ENCODE measurements around the gene ATG9B.

Gene ATG9B

DNA sequence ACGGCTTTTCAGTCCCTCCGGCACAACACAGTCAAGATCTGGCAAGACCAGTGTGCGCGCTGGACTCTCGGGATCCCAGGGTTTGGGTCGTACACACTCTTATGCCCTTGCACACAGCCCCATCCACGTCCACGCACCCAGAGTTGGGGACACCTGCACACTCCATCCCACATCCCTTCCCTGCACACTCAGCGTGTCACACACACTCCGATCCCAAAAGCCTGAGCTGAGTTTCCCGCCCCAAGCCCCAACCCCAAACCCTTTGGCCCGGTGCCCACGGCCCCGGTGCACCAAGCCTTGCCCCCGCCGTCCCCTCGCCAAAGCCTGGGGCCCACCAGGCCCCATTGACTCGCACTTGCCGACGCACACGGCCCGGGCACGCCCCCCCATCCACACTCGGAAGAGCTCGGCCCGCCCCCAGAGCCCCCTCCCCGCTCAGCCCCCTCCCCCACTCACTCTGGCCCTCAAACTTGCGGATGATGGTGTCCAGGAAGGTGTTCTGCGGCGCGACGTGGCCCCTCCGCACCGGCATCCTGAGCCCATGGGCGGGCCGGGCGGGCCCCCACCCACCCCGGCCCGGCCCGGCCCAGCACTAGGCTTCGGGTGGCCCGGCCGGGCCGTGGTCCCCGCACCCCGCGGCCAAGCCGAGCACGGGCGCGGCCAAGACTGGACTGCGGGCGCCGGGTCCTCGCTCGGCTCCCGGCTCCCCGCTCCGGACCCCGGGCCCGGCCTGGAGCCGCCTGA lies 46.7 kb downstream of the ATG9B start:
- no peak for DNase-seq

DNA sequence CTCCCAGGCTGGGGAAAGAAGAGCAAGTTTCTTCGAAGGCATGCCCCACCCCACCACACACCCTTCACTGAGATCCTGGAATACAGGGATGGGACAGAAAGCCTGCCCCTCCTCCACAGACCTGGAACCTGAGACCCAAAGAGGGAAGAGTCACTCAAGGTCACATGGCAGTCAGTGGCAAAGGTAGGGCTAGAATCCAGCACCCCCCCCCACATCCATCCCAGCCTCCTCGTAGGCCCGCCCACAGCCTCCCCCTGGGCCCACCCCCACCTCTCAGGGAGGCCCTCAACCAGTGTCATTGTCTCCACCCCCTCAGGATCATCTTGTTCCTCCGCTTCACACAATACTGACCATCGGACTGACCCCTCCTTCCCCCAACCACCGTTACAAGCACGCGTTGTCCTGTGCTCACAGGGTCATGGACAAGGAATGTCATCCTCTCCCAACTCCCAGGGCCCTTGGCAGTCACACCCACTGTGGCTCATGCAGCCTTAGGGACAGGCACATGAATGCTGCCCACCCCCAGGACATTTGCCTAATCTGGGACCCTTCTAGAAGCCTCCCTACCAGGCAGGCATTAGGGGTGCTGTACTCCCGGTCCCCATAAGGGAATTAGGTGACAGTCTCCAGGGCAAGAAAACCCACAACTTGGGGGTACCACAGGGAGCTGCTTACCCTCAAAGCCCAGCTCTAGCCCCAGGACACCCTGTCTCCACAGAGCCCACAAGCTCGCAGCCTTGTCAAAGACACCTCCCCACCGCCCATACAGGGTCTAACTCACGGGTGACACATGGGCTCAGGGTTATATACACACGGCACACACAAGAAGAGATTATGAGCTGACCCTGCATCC lies 47.5 kb downstream of the ATG9B start:
- no peak for DNase-seq

DNA sequence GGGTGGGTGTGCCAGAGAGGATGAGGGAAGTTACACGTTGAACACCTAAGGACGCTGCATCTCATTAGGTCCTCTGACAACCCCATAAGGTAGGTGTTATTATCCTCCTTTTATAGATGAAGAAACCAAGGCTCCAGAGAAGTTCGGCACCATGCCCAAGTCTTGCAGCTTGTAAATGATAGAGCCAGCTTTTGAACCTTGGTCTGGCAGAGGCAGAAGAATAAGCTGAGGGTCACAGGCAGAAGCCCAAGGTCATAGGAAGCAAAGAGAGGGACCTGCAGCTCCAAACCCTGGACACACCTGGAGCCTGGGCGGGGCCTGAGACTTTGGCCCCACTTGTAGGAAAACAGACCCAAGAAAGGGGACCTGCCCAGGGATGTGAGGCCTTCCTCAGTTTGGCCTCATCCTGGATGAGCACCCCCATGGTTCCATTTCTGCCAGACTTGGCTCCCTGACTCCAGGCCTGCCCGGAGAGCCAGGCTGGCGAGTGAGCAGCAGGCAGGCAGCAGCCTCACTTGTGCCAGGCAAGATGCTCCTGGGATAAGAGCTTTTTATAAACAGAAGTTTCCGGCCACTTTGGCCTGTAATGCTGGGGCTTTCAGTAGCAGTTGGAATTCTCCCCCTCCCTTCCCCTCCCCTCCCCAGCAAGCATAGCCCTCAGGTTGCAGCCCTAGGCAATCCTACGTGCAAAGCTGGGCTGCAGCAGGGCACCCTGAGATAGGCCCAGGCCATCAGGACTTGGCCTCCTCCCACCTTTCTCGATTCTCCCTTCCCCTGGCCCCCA lies 48.6 kb downstream of the ATG9B start:
- no peak for DNase-seq

DNA sequence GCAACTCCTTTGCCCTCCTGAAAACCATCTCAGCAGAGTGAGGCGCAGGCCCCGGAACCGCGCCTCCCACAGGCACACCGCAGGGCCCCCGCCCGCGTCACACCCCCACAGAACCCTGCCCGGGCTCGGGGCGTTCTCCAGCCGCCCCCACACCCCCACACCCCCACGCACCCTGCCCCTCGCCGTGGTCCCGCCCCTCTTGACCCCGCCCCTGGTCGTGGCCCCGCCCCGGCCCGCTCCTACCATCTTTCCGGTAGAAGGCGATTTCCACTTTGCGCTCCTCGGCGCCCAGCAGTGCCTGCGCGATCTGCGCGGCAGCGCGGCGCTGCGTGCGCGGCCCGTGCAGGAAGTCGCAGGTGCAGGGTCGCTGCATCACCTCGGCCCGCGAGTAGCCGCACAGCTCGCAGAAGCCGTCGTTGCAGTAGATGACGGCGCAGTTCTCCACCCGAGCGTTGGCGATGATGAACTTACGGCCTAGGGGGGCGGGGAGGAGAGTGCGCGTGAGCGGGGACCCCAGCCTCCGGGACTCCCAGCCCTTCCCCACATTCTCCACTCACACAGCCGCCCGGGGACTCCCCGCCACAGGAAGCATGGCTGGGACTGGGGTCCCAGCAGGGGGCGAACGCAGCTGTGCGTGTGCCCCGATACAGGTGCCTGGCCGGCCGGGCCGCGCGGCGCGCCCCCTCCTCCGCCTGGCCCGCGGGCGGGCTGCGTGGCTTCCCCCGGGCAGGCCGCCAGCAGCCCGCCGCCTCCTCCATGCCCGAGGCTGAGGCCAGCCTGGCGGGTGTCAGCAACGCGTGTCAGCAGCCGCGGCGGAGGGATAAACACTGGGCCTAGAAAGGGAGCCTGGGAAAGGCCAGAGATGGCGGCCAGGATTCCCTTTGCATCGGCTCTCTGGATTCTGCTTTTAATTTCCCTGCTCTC lies 49.6 kb downstream of the ATG9B start:
- no peak for DNase-seq

DNA sequence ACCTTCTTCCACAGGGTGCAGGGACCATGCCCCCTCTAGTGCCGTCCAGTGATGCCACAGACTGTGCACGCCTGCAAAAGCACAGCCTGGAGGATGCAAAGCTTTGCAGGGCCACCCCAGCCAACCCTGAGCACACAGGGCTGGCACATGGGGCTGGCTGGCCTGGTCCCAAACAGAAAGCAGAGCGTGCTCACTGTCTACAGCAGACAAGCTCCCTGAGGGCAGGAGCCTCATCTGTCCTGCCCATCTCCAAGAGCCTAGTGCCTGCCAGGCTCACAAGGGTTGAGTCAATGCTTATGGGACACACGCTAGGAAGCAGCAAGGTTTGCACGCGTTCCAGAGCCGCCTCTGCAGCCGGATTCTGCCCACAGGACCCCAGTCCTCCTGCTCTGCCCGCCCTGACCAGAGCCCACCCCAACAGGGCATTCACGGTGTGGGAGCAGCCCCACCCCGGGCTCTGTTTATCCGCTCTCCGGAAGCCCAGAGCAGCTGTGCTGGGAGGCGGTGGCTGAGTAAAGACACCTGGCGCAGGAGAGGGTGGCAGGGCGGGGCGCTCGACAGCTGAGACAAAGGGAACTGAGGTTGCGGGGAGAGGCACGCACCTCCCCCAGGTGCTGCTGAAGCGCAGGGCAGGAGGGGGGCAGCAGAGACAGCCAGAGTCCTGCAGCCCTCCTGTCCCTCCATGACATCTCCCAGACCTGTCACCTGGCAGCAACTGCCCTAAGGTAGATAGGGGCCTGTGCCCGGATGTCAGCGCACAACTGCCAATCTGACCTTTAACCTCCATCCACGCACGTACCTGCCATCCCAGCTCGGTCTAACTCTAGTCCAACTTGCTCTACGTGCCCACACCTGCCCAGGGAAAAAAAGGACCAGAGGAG lies 50.5 kb downstream of the ATG9B start:
- no peak for DNase-seq

DNA sequence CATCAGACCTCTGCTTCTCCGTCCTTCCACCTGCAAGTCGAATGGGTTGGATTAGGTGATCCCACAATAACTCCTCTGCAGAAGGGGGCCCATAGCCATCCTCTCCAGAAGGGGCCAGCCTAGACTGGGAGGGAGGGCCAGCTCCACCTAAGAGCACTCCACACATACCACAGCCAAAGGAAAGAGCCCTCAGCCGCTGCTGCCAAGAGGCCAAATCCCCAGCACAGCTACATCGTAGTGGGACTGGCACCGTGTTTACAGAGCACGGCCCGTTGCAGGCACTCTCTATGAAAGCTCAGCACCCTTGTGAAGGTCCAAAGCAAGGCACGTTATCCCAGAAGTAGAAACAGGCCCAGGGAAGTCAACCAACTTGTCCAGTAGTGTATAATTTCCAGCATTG lies 51.6 kb downstream of the ATG9B start:
- no peak for DNase-seq

DNA sequence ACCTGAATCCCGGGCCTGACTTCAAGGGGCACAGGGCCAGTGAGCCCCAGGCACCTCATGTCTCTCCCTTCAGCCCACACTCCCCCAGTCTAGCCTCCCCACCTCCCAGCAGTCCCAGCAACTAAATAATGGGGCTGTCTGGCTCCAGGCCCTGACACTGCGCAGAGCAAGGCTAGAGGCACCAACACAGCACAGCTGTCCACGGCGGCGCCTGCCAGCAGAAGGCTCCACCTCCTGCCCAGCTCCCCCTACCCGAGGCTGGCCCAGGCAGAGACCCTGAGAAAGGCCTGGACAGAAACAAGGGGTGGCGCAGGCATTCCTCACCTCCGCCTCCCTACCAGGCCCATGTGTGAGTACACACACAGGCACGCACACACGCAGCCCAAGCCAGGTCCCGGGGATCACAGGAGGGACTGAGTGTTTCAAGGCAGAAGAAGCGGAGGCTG lies 52.2 kb downstream of the ATG9B start:
- DNase-seq = no peak

DNA sequence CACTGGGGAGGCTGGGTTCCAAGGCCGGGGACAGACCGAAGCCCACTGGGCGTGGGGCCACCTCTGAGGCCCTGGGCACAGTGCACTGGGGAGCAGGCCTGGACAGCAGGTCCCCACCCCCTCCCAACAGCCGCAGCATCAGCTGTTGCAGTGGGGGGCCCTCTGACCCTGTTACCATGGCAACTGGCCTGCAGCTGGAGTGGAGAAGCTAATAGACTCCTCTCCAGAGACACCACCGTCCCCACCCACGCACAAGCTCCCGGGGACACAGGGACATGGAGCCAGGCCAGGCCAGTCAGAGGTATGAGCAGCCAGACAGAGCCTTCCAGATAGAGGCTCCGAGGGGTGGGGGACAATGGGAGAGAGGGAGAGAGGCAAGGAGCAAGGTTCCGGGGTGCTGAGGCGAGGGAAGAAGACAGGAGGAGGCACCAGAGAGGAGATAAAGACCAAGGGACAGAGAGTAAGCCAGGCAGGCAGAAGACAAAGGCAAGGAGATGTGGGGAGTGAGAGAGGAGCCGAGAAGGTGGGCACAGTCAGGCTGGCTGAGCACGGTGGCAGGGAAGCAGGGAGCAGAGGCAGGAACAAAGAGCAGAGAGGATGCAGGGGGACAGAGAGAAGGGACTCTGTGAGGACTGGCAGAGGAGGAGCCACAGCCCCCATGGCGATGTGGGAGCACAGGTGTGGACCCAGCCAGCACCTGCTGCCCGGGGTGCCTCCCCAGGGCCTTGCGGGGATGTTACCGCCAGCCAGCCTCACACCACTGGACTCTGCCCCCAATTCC lies 52.9 kb downstream of the ATG9B start:
- no peak for DNase-seq

DNA sequence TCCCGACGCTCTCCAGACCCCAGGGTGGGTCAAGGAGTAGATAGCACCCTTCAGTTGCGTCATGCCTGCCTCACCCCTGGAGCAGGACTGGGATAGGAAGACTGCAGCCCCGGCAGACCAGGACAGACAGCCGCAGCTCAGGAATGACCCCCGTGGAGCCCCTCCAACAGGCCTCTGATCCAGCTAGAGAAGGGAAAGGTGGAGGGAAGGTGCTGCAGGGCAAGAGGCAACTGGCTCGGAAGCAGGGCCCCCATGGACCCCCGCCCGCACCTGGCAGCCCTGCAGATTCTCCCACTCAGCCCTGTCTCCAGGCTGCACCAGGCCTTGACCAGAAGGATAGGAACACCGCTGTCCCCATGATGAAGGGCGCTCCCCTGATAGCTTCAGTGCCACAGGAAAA lies 53.9 kb downstream of the ATG9B start:
- no peak for DNase-seq

DNA sequence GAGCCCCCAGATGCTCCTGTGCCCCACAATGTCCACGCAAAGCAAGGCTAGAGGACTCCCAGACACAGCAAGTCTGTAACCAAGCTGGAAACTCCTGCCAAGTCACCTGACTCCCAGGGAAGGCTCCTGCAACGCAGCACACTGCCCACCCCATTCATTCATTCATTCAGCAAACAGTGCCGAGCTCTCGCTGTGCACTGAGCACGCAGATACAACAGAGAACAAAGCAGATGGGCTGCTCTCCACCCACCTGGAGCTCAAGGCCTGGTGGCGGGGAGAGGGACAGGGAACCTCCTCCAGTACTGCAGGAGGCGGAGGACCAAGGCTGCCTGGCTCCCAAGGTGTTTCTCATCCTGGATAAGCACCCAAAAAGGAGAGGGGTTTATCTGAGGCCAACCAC lies 54.8 kb downstream of the ATG9B start:
- no peak for DNase-seq

DNA sequence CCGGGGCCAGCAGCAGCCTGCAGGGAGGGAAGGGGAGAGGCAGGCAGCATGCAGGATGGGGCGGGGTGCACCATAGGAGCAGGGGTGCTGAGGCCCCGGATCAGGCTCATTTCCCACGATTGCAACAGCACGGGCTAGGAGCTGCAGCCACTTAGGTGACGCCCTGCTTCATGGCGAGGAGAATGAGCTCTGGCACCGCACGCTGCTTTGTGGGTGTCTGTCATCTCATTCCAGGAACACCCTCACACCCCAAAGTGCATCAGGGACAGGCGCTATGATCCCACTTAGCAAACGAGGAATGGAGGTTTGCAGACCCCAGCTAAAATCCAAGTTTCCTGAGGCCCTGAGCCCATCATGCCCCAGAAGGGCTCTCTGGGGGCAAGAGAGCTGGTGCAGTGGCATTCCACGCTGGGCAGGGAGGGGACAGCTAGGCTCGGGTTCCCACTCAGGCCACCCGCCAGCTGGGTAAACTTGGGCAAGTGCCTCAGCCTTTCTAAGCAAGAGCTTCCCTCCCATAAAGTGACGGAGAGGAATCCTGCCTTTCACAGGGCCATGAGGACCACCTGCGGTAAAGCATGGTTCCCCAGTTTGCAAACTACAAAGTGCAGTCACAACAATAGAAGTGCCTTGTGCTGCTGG lies 55.4 kb downstream of the ATG9B start:
- no peak for DNase-seq

DNA sequence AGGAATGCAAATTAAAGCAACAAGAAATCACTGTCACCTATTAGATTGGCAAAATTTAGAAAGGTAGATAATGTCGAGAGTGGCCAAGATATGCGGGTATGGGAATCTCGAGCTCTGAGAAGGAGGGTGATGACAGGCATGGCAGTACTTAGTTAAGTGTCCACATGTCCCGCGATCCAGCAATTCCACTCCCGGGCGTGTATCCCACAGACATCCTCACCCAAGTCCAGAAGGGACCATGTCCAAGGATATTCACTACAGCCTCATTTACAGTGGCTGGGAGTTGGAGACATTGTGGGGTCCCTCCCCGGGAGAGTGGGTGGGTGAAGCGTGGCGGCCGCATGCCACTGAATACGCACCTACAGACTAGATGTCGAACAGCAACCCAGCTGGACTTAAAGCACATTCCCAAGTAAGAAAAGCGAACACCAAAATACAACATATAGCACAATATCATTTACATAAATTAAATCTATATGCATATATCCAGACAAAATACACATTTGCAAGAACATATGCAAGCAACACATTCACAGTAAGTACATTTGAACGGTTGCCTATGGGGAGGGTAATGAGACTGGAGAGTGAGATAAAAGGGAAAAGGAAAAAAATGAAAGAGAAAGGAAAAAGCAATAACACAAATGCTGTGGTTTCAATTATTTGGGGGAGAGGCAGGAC lies 56.1 kb downstream of the ATG9B start:
- DNase-seq = no peak

DNA sequence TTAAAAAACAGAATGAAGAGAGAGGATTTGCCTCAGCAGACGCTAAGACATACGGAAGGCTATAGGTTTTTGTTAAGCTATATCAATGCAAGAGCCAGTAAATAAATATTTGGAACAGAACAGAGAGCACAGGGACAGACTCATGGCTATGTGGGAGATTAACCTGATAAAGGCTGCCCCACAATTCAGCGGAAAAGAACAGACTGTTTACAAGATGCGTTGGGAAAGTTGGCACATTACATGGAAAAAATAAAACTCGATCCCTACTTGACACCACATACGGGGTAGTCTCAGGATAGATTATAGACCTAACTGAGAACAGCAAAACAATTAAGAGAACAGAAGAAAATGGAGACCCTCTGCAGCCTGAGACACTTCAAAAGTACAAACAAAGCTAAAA lies 56.9 kb downstream of the ATG9B start:
- DNase-seq = no peak

DNA sequence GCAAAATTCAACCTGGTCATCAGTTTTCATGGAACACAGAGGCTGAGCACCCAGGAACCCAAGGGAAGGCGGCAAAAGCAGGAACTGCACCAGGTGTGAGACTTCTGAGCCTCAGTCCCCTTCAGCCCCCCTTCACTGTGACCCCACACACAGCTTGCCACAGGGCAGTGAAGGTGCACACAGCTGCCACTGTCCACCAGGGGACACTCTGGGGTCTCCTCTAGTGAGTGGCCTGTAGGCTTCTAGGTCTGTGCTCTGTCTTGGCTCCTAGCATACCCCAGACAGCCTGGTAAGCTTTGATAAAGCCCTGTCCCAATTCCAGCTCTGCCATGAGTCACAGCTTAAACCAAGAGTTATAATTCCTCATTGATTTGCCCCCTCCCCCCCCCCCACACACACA lies 58.3 kb downstream of the ATG9B start:
- no peak for DNase-seq

DNA sequence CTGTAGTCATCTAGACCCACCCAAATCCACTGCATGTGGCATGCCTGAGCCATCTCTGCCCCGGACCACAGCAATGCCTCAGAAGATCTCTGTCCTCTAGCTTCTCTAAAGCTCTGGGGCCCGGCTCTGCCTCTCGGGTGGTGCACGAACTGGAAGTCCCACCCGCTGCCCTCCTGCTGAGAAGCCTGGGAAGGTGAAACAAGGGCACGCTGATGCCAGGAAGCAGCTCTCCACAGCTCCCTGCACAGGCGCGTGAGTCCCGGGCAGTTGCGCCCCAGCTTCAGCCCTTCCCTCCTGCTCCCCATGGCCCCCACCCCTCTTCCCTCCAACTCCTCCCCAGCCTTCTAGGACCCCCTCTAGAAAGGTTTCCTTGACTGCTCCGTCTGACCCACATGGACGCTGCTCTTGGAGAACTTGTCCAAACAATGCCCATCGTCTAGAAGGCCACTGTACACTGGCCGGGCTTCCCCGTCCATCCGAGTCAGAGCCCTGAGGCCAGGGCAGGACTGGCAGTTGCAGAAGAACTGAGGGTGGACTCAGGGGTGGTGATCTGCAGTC lies 58.9 kb downstream of the ATG9B start:
- no peak for DNase-seq

Data from AML-193 (cell line).